ENCODE data around the gene DUSP3.
A peak's percentile ranks its signal among the peaks of the same experiment; 100 is the strongest.

DUSP3 gene

GRCh38 chr17:43723697-43724359 is 54.9 kb downstream of the DUSP3 start:
- no peak for DNase-seq

GRCh38 chr17:43722870-43723665 is 55.7 kb downstream of the DUSP3 start:
- no peak for DNase-seq

DNA sequence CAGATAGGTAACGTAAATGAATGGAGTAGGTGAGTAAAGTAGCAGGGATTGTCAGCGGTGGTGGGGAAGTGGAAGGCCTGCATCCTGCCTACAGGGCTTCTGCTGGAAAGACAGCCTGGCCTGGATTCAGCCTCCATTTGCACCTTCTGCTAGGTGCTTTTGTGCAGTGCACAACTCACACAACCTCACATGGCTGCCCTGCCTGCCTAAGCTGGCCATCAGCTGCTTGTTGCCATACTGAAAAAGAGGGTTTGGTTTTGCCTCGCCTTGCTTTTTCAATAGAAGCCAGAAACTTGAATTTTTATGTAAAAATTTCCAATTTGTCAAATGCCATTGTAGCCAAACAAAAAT is 56.5 kb downstream of the DUSP3 start:
- DNase-seq = no peak

- DNase-seq = no peak
These were observed 57.1 kb downstream of the DUSP3 start for GRCh38 chr17:43721537-43722268.

DNA sequence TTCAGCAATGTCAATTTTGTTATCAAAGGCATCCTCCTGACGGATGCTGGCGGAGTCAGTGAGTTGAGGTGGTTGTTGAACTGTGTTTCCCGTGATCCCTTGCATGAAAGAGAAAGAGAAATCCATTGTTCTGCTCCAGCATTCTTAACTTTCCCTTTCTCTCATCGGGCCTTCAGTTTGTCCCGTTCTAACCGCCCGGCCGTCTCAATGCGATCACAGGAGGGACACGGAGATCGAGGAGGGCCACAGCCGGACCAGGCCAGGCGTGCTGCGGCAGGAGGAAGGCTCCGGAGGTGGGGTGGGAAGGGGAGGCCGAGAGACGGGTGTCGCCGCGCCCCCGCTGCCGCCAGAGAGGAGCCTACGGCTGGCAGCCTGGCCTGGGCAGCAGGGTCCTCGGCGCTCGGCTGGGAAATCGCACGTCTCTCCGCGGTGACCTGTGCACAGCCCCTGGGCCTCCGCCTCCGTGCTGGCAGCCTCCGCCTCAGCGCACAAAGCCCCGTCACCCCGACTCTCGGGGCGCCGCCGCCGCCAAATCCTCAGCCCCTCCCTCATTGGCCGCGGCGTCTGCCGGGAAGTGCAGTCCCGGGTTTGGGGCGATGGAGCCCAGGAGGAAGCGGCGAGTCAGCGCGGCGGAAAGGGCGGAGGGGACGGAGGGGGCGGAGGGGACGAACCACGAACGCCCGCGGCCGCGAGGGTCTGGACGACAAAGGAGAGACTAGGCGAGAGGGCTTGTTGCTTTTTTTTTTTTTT is 58.3 kb downstream of the DUSP3 start:
- DNase-seq = peak; percentile 78 to 82

DNA sequence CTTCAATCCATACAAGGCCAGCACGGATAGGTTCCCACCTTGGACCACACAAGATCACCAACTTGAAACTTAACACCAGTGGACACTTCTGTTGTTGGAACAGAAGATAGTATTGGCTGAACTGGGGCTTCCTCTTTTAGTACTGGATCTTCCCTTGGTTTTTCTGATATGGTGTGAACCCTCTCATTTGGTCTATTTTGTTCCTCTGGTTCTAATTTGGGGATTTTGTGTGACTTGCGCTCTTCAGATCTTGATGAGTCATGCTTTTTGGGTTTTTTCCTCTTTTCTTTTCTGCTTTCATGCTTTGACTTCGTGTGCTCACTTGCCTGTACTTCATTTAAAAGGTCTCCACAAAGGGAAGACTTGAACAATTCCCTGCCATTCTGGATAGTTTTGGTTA is 59.2 kb downstream of the DUSP3 start:
- DNase-seq = no peak

GRCh38 chr17:43718544-43718943 is 60.2 kb downstream of the DUSP3 start:
- DNase-seq = no peak

GRCh38 chr17:43717913-43718312 is 60.9 kb downstream of the DUSP3 start:
- no peak for DNase-seq
